B cell (primary cell): ENCODE measurements around the gene AIG1. TPM values are rescaled to one million over a fixed set of nuclear protein-coding genes. Genes with fewer than 3 reads are reported as not detected.
"Not testable (repeated sequence)": the region's sequence is repeated elsewhere in the genome, so short reads cannot be mapped to it uniquely, and the experiment has no call there.

Experiments used
- ATAC-seq: fragments of 200-7000 bp; cut with Tn5 transposase; one replicate; pipeline ENCODE4 v1.10.0; 2021; ENCODE audit warnings: low read depth, mild to moderate bottlenecking, moderate number of reproducible peaks, moderate library complexity
- CTCF ChIA-PET: fragments of 350-600 bp; sonication (Branson Sonifier 250); formaldehyde crosslinking; loops from one replicate; lab custom pipeline; 2021; ENCODE audit warnings: antibody characterized with exemption, inconsistent platforms; lab: Charles Lee
- POLR2A ChIA-PET: fragments of 350-600 bp; sonication (Branson Sonifier 250); formaldehyde crosslinking; loops from one replicate; lab custom pipeline; 2021; ENCODE audit warnings: antibody characterized with exemption; lab: Charles Lee
- DNase-seq: peaks from one replicate; pipeline ENCODE4 v3.0.0; 2013
- H2AFZ ChIP-seq: 2 replicates; pipeline ENCODE4 v1.6.1; 2012; ENCODE audit warnings: mild to moderate bottlenecking, low read depth, low read length; ENCODE audit not compliant: insufficient read depth, poor library complexity, severe bottlenecking
- H3K27ac ChIP-seq, 2 donors: 1 replicate in 1 of 2; 2 replicates in 1 of 2; pipeline ENCODE4 v1.5.1; 2012 to 2013; ENCODE audit warnings: low read length in 2 of 2, mild to moderate bottlenecking in 2 of 2, moderate library complexity in 1 of 2
- H3K27me3 ChIP-seq, 4 experiments: fragments of 200-600 bp in 1 of 4; sonication (generic) in 1 of 4; replicated peaks in 1 of 4; 1 replicate in 2 of 4; 2 replicates in 2 of 4; pipeline versions ENCODE4 v1.6.1 to v1.7.0; 2013 to 2016; ENCODE audit warnings: low read length in 3 of 4, mild to moderate bottlenecking in 2 of 4, mixed read lengths in 1 of 4, moderate library complexity in 1 of 4; ENCODE audit not compliant: insufficient read depth in 4 of 4, control insufficient read depth in 3 of 4; ENCODE audit errors: control extremely low read depth in 1 of 4
- H3K36me3 ChIP-seq, 2 experiments: replicated peaks in 1 of 2; 1 replicate in 1 of 2; 2 replicates in 1 of 2; pipeline versions ENCODE4 v1.6.1 to v1.7.1; 2013; ENCODE audit warnings: low read length in 1 of 2; ENCODE audit not compliant: insufficient read depth in 2 of 2, control insufficient read depth in 1 of 2; ENCODE audit errors: control extremely low read depth in 1 of 2, extremely low read depth in 1 of 2
- H3K4me1 ChIP-seq, 2 donors: fragments of 200-600 bp in 1 of 2; sonication (generic) in 1 of 2; 1 replicate in 1 of 2; 2 replicates in 1 of 2; pipeline versions ENCODE4 v1.5.1 to v1.6.1; 2013 to 2017; ENCODE audit warnings: low read length in 2 of 2; ENCODE audit not compliant: control insufficient read depth in 2 of 2, insufficient read depth in 2 of 2
- H3K4me2 ChIP-seq: replicated peaks from 2 replicates; pipeline ENCODE3; 2012; ENCODE audit warnings: mild to moderate bottlenecking, low read depth, low read length; ENCODE audit not compliant: poor library complexity, severe bottlenecking
- H3K4me3 ChIP-seq, 5 experiments: fragments of 200-600 bp in 1 of 5; sonication (generic) in 1 of 5; 1 replicate in 3 of 5; 2 replicates in 2 of 5; pipeline versions ENCODE4 v1.5.1 to v1.7.0; 2011 to 2016; ENCODE audit warnings: low read length in 4 of 5, mild to moderate bottlenecking in 4 of 5, low read depth in 2 of 5, control low read depth in 1 of 5, moderate library complexity in 1 of 5; ENCODE audit not compliant: insufficient read depth in 1 of 5; ENCODE audit errors: control extremely low read depth in 1 of 5, extremely low read depth in 1 of 5
- H3K79me2 ChIP-seq: fragments of 200-600 bp; sonication (generic); one replicate; pipeline ENCODE4 v1.6.0; 2016; ENCODE audit warnings: low read length; ENCODE audit not compliant: control insufficient read depth, insufficient read depth
- H3K9ac ChIP-seq: fragments of 200-600 bp; sonication (generic); 2 replicates; pipeline ENCODE4 v1.6.1; 2017; ENCODE audit warnings: mild to moderate bottlenecking, low read length, moderate library complexity
- H3K9me3 ChIP-seq, 3 donors: one replicate each; pipeline versions ENCODE4 v1.6.1 to v1.7.1; 2013; ENCODE audit warnings: low read length in 2 of 3; ENCODE audit not compliant: control insufficient read depth in 2 of 3, insufficient read depth in 1 of 3; ENCODE audit errors: control extremely low read depth in 1 of 3
- H4K20me1 ChIP-seq: 2 replicates; pipeline ENCODE4 v1.6.0; 2012; ENCODE audit warnings: mild to moderate bottlenecking, low read length; ENCODE audit not compliant: insufficient read depth, control insufficient read depth, poor library complexity, severe bottlenecking
- H3K27ac Mint-ChIP-seq: one replicate; pipeline ENCODE4 v1.8.0; 2021; ENCODE audit warnings: mixed read lengths
- H3K27me3 Mint-ChIP-seq: one replicate; pipeline ENCODE4 v1.8.0; 2021; ENCODE audit warnings: mixed read lengths
- H3K4me1 Mint-ChIP-seq: one replicate; pipeline ENCODE4 v1.8.0; 2021; ENCODE audit warnings: mixed read lengths
- H3K4me3 Mint-ChIP-seq: one replicate; pipeline ENCODE4 v1.8.0; 2021; ENCODE audit warnings: mixed read lengths
- H3K9me3 Mint-ChIP-seq: one replicate; pipeline ENCODE4 v1.8.0; 2022; ENCODE audit warnings: mixed read lengths; ENCODE audit not compliant: insufficient read depth
- EZH2 ChIP-seq: IDR thresholded peaks from 2 replicates; pipeline ENCODE4 v1.6.1; 2012; ENCODE audit warnings: borderline replicate concordance, low read depth, mild to moderate bottlenecking, moderate library complexity, low read length; ENCODE audit not compliant: insufficient read depth, poor library complexity, severe bottlenecking
- WGBS: methylation state at CpG from one replicate; pipeline ENCODE4 v1.1.5; 2013; ENCODE audit warnings: missing lambda C conversion rate; ENCODE audit not compliant: insufficient coverage; 5-methylcytosine and 5-hydroxymethylcytosine counted together
- intact Hi-C: fragments of 100-400 bp; cut with micrococcal nuclease; formaldehyde crosslinking; loops from one replicate; pipeline ENCODE4 v1.10.0; 2022
- polyA plus RNA-seq: library from polyadenylated mRNA; depleted of rRNA; stranded (reverse); fragments of >200 nt; gene quantifications from 2 replicates; pipeline ENCODE4 v1.2.3, GENCODE V29; 2012
- total RNA-seq, 2 donors: library from RNA; stranded (reverse); fragments of 120-200 nt in 1 of 2; gene quantifications; 1 replicate in 1 of 2; 2 replicates in 1 of 2; pipeline versions ENCODE4 v1.2.3 to v1.2.4, GENCODE V29; 2013 to 2022
- TF ChIP-seq, protein P1 (sequence below): fragments of 200-600 bp; IDR thresholded peaks from one replicate; pipeline ENCODE4 v1.8.0; 2022; ENCODE audit warnings: antibody characterized with exemption, mild to moderate bottlenecking

The AIG1 gene
- total and polyA plus RNA-seq, 2 donors (not counting 1 experiment from before 2014, with no cell fraction given), result 7.0 to 9.0 TPM

DNA sequence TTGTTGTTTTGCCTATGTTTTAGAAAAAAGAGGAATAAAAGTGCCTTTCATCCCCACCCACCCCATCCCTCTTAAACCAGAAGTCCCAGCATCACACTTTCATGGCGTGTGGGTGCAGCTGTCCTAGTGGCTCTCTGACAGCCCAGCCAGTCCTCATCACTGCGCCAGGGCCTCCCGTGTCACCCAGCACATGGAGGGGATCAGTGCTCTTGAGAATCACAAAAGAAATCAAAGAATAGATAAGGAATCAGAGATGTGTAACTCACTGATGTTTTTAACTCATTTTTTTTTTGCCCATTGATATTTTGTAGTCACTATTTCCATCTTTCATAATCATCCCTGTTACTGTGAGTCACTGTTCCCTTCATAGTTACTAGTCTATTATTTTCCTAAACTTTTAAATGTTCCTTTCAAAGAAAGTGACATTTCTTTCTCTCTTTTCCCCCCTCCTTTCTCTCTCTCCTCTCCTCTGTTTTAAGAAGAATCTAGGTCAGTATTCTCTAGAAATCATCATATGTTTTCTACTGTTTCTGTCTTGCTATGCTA, 78.6 kb downstream of the AIG1 start:
- no peak overlapping the region for H3K4me2 ChIP-seq
- H3K4me1 Mint-ChIP-seq, result no peaks in the 10 kb centered on the region
- H3K4me1 ChIP-seq, result no peaks in the 10 kb centered on the region
- H4K20me1 ChIP-seq, result no peaks in the 10 kb centered on the region
- no peak overlapping the region for H3K4me3 ChIP-seq
- POLR2A ChIA-PET, result no interaction called here
- H3K27me3 ChIP-seq, result no peaks in the 10 kb centered on the region
- intact Hi-C loops, result no loop called here
- TF ChIP-seq, protein P1, sequence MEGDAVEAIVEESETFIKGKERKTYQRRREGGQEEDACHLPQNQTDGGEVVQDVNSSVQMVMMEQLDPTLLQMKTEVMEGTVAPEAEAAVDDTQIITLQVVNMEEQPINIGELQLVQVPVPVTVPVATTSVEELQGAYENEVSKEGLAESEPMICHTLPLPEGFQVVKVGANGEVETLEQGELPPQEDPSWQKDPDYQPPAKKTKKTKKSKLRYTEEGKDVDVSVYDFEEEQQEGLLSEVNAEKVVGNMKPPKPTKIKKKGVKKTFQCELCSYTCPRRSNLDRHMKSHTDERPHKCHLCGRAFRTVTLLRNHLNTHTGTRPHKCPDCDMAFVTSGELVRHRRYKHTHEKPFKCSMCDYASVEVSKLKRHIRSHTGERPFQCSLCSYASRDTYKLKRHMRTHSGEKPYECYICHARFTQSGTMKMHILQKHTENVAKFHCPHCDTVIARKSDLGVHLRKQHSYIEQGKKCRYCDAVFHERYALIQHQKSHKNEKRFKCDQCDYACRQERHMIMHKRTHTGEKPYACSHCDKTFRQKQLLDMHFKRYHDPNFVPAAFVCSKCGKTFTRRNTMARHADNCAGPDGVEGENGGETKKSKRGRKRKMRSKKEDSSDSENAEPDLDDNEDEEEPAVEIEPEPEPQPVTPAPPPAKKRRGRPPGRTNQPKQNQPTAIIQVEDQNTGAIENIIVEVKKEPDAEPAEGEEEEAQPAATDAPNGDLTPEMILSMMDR, result no peak
- no peak for TF ChIP-seq EZH2
- WGBS, result no CpG with 5 or more reads among the region's 3 CpGs
- no peak for ATAC-seq
- DNase-seq, result no peak
- CTCF ChIA-PET, result no interaction called here
- no peaks in the 10 kb centered on the region for H3K9me3 ChIP-seq
- H2AFZ ChIP-seq, result no peak overlapping the region
- no peaks in the 10 kb centered on the region for H3K36me3 ChIP-seq
- no peak overlapping the region for H3K9ac ChIP-seq
- H3K27ac Mint-ChIP-seq, result no peak overlapping the region
- H3K27me3 Mint-ChIP-seq, result no peaks in the 10 kb centered on the region
- H3K9me3 Mint-ChIP-seq, result no peaks in the 10 kb centered on the region
- no peak overlapping the region for H3K27ac ChIP-seq
- no peak overlapping the region for H3K4me3 Mint-ChIP-seq
- no peaks in the 10 kb centered on the region for H3K79me2 ChIP-seq

DNA sequence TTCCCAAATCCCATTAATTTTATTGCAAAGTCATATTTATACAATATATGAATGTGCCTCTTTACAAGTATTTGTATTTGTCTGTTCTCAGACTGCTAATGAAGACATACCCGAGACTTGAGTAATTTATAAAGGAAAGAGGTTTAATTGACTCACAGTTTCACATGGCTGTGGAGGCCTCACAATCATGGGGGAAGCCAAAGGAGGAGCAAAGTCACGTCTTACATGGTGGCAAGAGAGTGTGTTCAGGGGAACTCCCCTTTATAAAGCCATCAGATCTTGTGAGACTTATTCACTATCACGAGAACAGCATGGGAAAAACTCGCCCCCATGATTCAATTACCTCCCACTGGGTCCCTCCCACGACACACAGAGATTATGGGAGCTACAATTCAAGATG, 79.2 kb downstream of the AIG1 start:
- H2AFZ ChIP-seq, H3K27me3 ChIP-seq, H3K4me2 ChIP-seq, H3K4me3 Mint-ChIP-seq, H3K9ac ChIP-seq, H3K4me3 ChIP-seq, DNase-seq, POLR2A ChIA-PET, CTCF ChIA-PET, H3K36me3 ChIP-seq, H3K9me3 ChIP-seq, intact Hi-C loops, H4K20me1 ChIP-seq, H3K27ac Mint-ChIP-seq, H3K4me1 ChIP-seq, H3K27me3 Mint-ChIP-seq, H3K27ac ChIP-seq, H3K9me3 Mint-ChIP-seq, H3K4me1 Mint-ChIP-seq, ATAC-seq, H3K79me2 ChIP-seq: not testable (repeated sequence)
- 90% methylated on average over 5 of the region's 5 CpGs for WGBS
